ENCODE results near the gene ITGA6.

DNA sequence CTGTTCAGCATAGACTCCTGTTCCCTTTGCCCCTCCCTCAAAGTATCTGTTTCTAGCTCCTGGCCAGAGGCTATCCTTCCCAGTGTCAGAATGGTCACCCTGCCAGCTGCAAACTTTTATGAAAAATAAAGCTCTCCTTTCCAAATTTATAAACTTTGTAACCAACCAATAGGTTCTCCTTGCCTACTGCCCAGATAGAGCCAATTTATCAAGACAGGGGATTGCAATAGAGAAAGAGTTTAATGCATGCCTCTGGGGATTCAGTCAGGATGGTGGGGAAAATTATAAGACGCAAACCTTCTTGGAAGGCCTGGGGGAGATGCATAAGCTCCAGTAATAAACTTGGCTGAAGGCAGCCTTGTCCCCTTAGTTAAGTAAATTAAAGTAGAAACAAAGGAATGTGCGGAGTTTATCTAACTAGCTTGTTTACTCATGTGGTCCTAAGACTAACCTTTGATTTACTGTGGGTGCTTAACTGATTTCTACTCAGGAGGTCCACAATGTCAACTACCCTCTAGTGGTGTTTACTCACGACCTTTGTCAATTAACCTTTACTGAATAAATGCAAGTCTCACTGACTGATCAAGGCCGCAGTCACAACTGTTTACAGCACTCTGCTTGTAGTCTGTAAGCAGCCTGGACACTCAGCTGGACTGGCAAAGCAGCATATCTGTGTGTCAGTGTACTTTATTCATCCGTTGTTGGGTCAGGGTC is 85.6 kb downstream of the ITGA6 start:
- TF ChIP-seq, protein P1, sequence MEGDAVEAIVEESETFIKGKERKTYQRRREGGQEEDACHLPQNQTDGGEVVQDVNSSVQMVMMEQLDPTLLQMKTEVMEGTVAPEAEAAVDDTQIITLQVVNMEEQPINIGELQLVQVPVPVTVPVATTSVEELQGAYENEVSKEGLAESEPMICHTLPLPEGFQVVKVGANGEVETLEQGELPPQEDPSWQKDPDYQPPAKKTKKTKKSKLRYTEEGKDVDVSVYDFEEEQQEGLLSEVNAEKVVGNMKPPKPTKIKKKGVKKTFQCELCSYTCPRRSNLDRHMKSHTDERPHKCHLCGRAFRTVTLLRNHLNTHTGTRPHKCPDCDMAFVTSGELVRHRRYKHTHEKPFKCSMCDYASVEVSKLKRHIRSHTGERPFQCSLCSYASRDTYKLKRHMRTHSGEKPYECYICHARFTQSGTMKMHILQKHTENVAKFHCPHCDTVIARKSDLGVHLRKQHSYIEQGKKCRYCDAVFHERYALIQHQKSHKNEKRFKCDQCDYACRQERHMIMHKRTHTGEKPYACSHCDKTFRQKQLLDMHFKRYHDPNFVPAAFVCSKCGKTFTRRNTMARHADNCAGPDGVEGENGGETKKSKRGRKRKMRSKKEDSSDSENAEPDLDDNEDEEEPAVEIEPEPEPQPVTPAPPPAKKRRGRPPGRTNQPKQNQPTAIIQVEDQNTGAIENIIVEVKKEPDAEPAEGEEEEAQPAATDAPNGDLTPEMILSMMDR (conservative IDR thresholded peaks at IDR 0.05; ENCODE audit: low read depth, low read length), result no peak
- no peak for TF ChIP-seq EZH2phosphoT487 (IDR thresholded peaks at IDR 0.05; ENCODE audit: borderline replicate concordance, low read length)
